IPS-20b (cell line): ENCODE data around the gene LBR.

Source experiments
- H3K27ac ChIP-seq: one replicate; pipeline ENCODE4 v1.5.1; 2013; ENCODE audit warnings: low read length
- H3K27me3 ChIP-seq: 2 replicates; pipeline ENCODE4 v1.6.1; 2013; ENCODE audit warnings: mild to moderate bottlenecking, low read length, inconsistent platforms; ENCODE audit not compliant: insufficient read depth
- H3K36me3 ChIP-seq: 2 replicates; pipeline ENCODE4 v1.6.1; 2013; ENCODE audit warnings: low read depth, mild to moderate bottlenecking, inconsistent platforms, low read length, moderate library complexity; ENCODE audit not compliant: insufficient read depth
- H3K4me1 ChIP-seq: 2 replicates; pipeline ENCODE4 v1.6.1; 2013; ENCODE audit warnings: mild to moderate bottlenecking, control low read depth, inconsistent platforms, low read length, moderate library complexity; ENCODE audit not compliant: insufficient read depth
- H3K4me3 ChIP-seq: 2 replicates; pipeline ENCODE4 v1.5.1; 2013; ENCODE audit warnings: mild to moderate bottlenecking, low read length, inconsistent platforms
- H3K9ac ChIP-seq: 2 replicates; pipeline ENCODE4 v1.6.1; 2013; ENCODE audit warnings: low read depth, mild to moderate bottlenecking, inconsistent platforms, low read length, moderate library complexity
- H3K9me3 ChIP-seq: 2 replicates; pipeline ENCODE4 v1.6.1; 2013; ENCODE audit warnings: mild to moderate bottlenecking, low read depth, low read length, inconsistent platforms; ENCODE audit not compliant: insufficient read depth

Gene LBR

DNA sequence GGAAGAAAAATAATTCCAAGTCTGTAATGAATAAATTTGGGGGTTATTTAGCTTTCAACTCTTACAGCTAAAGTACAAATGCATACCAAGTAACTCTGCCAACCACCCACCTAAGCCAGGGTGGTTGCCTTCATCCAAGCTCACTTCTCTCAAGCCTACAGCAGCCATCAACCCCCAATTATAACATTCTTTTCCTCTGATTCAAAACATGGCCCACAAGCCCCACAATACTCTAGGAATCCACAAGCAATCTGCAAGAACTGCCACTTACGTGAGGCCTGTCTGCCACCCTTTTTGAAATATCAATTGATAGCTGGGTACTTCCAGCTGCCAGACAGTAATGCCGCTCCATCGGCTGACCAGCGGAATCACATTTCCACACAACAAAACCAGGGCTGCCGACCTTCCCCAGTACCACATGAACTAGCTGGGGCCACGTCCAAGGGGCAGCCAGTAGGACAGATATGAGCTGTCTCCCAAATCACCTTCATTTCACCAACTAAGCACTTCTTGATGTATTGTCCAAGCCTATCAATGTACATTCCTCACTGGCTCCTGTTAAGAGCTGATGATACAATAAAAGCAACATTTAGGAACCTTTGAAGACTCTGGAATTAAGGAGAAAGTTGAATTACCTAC lies 3.2 kb downstream of the LBR start:
- H3K27me3 ChIP-seq = peaks cover 26% of the 10 kb centered on the region
- no peak overlapping the region for H3K27ac ChIP-seq
- no peaks in the 10 kb centered on the region for H3K9me3 ChIP-seq
- peaks cover 24% of the 10 kb centered on the region for H3K4me1 ChIP-seq
- no peak overlapping the region for H3K4me3 ChIP-seq
- peaks cover 23% of the 10 kb centered on the region for H3K36me3 ChIP-seq
- H3K9ac ChIP-seq = no peak overlapping the region

DNA sequence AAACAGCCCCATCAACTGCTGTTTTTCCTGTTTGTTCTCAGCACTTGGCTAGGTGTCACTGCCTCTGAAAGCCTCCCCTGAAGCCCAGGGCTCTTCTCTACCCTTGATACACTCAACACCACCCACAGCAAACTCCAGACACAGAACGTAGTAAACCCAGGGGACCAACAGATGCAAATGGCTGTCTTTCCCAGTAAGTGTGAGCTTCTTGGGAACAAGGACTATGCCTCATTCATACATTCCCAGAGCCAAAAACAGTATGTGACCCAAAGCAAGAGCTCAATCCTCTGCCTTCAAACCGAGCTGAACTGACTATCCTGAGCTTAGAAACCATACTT lies 4.4 kb downstream of the LBR start:
- H3K27me3 ChIP-seq = peaks cover 17% of the 10 kb centered on the region
- peaks cover 35% of the 10 kb centered on the region for H3K36me3 ChIP-seq
- H3K27ac ChIP-seq = no peak overlapping the region
- H3K9ac ChIP-seq = no peak overlapping the region
- no peaks in the 10 kb centered on the region for H3K9me3 ChIP-seq
- H3K4me3 ChIP-seq = no peak overlapping the region
- H3K4me1 ChIP-seq = peaks cover 18% of the 10 kb centered on the region

DNA sequence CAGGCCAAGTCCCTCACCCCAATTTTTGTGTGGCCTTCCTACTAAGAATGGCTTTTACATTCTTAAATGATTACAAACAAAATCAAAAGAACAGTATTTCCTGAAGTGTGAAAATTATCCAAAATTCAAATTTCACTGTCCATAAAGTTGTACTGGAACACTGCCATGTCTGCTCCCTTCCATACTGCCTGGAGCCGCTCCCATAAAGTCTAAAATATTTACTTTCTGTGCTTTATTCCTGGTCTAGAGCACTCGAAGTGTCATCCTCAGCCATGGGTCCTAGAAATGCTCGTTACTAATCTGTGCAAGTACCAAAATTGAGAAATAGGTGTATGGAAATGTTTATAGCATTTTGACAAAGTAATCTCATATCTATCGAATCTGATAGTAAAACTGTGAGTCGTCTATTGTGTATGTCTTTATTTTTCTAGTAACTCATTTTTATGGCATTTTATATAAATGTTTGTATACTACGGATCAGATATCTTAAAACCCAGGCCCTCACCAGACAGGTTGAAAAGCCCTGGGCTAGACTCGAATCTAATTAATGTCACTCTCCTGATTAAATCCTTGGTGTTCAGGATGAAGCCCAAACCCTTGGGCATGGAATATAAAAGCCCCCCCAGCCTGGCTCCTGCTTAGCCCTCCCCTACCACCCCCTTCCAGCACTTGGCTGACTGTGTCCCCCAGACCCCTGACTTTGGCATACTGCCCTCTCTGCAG lies 4.9 kb downstream of the LBR start:
- no peak overlapping the region for H3K9ac ChIP-seq
- no peak overlapping the region for H3K27ac ChIP-seq
- no peak overlapping the region for H3K4me3 ChIP-seq

DNA sequence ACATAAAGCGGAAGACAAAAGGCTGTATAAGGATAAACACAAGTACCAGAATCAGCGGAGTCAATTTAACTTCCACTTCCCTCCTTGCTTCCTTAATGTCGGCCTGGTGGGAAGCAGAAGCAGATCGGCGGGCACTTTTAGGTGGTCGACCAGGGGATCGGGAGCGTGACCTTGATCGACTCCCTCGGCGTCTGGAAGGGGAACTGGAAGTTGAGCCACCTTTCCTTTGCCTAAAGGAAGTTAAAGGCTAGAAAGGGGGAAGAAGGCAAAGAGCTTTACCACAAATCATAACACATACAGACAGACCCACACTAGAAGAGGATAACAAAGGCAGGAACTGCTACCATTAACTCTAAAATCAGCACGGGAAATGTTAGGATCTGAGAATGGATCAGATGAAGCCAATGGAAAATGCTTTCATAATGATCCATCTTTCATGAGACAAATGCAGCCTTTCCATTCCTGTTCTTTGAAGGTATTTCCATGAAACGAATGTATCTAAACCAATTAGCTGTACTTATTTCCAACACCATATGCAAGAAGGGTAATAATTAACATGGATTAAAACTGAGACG lies 5.7 kb downstream of the LBR start:
- no peak overlapping the region for H3K9ac ChIP-seq
- H3K27ac ChIP-seq = no peak overlapping the region
- H3K4me3 ChIP-seq = no peak overlapping the region
- peaks cover 15% of the 10 kb centered on the region for H3K27me3 ChIP-seq
- H3K4me1 ChIP-seq = peaks cover 18% of the 10 kb centered on the region
- no peaks in the 10 kb centered on the region for H3K9me3 ChIP-seq
- H3K36me3 ChIP-seq = peaks cover 47% of the 10 kb centered on the region

More for the DNA sequence above, 4.9 kb downstream of the LBR start:
- H3K36me3 ChIP-seq = peaks cover 40% of the 10 kb centered on the region
- peaks cover 17% of the 10 kb centered on the region for H3K27me3 ChIP-seq
- H3K4me1 ChIP-seq = peaks cover 18% of the 10 kb centered on the region
- H3K9me3 ChIP-seq = no peaks in the 10 kb centered on the region

GRCh38 chr1:225418598-225418997 lies 9.2 kb downstream of the LBR start:
- no peaks in the 10 kb centered on the region for H3K27me3 ChIP-seq
- H3K4me1 ChIP-seq = no peaks in the 10 kb centered on the region; the same call in 1 of the 2 replicates
- H3K4me3 ChIP-seq = no peak overlapping the region
- H3K9ac ChIP-seq = no peak overlapping the region
- no peaks in the 10 kb centered on the region for H3K9me3 ChIP-seq
- no peak overlapping the region for H3K27ac ChIP-seq
- H3K36me3 ChIP-seq = peaks cover 77% of the 10 kb centered on the region

DNA sequence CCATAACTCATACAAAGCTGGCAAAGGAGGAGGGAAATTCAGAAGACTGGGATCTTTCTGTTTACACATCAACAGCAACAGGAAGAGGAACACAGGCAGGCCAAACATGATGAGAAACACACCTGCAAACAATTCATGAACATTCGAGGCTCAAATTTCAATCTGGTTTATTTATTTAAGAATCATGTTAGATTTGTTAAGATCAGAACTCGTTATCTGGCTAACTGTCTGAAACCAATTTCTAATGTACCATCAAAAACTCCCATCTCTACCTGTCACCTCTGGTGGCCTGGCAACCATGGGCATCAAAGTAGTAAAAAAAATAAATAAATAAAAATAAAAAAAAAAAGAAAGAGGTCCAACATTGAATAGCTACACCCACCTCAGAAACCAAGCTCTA lies 9.8 kb downstream of the LBR start:
- H3K36me3 ChIP-seq = peaks cover 82% of the 10 kb centered on the region

DNA sequence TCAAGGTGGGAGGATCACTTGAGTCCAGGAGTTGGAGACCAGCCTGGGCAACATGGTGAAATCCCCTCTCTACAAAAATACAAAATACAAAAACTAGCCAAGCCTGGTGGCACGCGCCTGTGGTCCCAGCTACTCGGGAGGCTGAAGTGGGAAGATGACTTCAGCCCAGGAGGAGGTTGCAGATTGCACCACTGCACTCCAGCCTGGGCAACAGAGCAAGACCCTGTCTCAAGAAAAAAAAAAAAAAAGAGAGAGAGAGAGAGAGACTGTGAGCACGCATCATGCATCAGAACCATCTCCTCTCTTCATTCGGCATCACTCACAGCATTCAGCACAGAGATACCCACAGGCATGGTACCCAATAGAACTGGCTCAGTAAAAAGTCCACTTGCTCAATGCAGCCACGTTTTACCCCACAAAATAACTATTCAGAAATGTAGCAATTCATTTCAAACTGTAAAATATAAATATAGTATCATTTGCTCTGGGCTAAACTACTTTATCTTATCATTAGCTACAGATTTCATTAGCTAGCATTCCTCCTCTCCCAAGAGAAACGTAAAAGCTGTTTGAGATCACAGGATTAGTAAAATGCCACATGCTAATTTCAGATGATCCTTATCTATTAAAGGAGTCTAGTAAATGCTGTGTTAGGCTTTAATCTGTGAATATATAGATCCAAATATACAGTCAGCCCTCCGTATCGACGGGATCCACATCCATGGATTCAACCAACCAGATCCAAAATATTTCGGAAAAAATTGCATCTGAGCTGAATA lies 11.7 kb downstream of the LBR start:
- Histone ChIP-seq H3K4me3 (no peak overlapping the region), H3K27ac (no peak overlapping the region), H3K36me3 (peaks cover 88% of the 10 kb centered on the region)

More for the DNA sequence above, 9.8 kb downstream of the LBR start:
- Histone ChIP-seq H3K27ac (no peak overlapping the region), H3K9ac (no peak overlapping the region), H3K27me3 (no peaks in the 10 kb centered on the region), H3K4me3 (no peak overlapping the region), H3K4me1 (no peaks in the 10 kb centered on the region), H3K9me3 (no peaks in the 10 kb centered on the region)

DNA sequence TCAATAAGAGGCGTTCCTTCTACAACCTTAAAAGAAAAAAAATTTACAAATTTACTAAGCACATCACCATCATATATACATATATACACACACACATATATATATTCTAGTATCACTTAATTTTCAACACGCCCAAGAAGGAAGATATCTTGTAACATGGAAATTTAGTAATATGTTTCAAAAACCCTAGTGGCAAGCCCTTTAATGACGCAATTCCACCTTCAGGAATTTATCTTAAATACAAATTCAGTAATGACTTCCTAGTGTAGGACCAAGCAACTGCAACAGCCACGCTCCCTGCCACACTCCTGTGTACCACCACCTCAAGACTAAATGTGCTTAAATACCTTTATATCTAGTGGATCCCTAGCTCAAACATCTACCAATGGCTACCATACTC lies 12.5 kb downstream of the LBR start:
- Histone ChIP-seq H3K4me1 (no peaks in the 10 kb centered on the region), H3K36me3 (peaks cover 92% of the 10 kb centered on the region), H3K27ac (no peak overlapping the region), H3K9me3 (no peaks in the 10 kb centered on the region), H3K27me3 (no peaks in the 10 kb centered on the region), H3K4me3 (no peak overlapping the region), H3K9ac (no peak overlapping the region)

More for the DNA sequence above, 11.7 kb downstream of the LBR start:
- Histone ChIP-seq H3K9me3 (no peaks in the 10 kb centered on the region), H3K9ac (no peak overlapping the region), H3K27me3 (no peaks in the 10 kb centered on the region), H3K4me1 (no peaks in the 10 kb centered on the region)

- H3K9ac ChIP-seq = no peak overlapping the region
- H3K27ac ChIP-seq = no peak overlapping the region
- no peaks in the 10 kb centered on the region for H3K9me3 ChIP-seq
- no peaks in the 10 kb centered on the region for H3K27me3 ChIP-seq
- peaks cover 82% of the 10 kb centered on the region for H3K36me3 ChIP-seq
- H3K4me1 ChIP-seq = peaks cover 2% of the 10 kb centered on the region; the same call in 1 of the 2 replicates
- H3K4me3 ChIP-seq = no peak overlapping the region
Observed at GRCh38 chr1:225413708-225414375, 14.0 kb downstream of the LBR start.

DNA sequence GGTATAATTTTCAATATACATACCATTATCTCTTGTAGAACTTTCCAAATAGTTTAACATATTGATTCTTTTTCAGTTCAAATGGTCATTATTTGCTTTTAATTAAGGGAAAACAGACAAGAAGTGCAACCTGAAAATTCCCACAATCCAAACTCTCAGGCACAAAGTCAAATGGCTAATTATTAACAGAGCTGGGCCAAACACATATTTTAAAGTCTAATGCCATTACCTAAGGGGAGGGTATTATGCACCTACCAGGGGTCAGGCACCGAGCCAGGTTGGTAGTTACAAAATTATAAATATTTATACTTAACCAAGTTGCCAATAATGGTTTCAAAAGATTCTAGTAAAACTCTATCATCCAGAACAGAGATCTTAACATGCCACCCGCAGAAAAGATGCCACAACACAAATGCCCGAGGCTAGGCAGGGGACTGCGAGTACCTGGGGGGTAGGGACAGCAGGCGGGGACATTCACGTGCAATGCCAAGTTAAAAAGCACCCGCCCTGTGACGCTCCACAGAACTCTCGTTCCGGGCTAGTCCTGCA lies 15.0 kb downstream of the LBR start:
- Histone ChIP-seq H3K27ac (no peak overlapping the region), H3K4me3 (no peak overlapping the region), H3K4me1 (peaks cover 11% of the 10 kb centered on the region; the same call in 1 of the 2 replicates), H3K27me3 (no peaks in the 10 kb centered on the region), H3K9me3 (no peaks in the 10 kb centered on the region), H3K9ac (no peak overlapping the region), H3K36me3 (peaks cover 76% of the 10 kb centered on the region)

DNA sequence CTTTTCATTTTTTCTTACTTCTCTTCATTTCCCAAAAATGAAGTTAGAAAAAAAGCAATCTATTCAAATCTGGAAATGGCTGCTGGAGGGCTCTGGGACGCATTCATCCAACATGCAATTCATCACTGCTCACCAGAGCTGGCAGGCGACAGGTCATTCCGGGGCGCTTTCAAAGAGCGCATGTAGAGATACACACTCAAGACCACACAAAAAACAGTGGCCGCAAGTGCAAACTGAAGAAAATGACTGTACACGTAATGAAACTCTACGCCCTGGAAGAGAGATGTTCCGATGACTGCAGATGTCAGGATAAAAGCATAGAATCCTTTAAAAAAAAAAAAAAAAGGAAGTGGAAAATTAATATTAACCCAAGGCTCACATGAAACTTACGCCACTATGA lies 15.5 kb downstream of the LBR start:
- no peak overlapping the region for H3K27ac ChIP-seq
- peaks cover 75% of the 10 kb centered on the region for H3K36me3 ChIP-seq
- no peaks in the 10 kb centered on the region for H3K9me3 ChIP-seq
- H3K9ac ChIP-seq = no peak overlapping the region
- H3K27me3 ChIP-seq = no peaks in the 10 kb centered on the region
- no peak overlapping the region for H3K4me3 ChIP-seq
- H3K4me1 ChIP-seq = peaks cover 11% of the 10 kb centered on the region; the same call in 1 of the 2 replicates
